ENCODE data around the gene MTCL1. TPM values are rescaled to one million over a fixed set of nuclear protein-coding genes. Genes with fewer than 3 reads are reported as not detected.

Gene MTCL1
- total RNA-seq, 2 donors from 2014 or later: 15.3 to 27.7 TPM

- no peak for DNase-seq
- WGBS, 2 donors: 56 to 60% methylated on average over 3 of the region's 3 CpGs
- Histone ChIP-seq H3K4me3 (no peak overlapping the region), H3K36me3 (replicated peaks in 1 of 2; ENCODE audit: insufficient read depth in 1 of 2, low read depth in 2 of 2) (no peaks in the 10 kb centered on the region), H3K27me3 (no peaks in the 10 kb centered on the region), H3K27ac (no peak overlapping the region), H3K4me1 (peaks cover 3% of the 10 kb centered on the region), H3K9me3 (no peaks in the 10 kb centered on the region)
- intact Hi-C loops (cut with DNase I): loop anchor here (10.0 kb wide), 1 partner anchor 63 kb away; no protein-coding TSS in a partner anchor
- ATAC-seq: no peak
- TF ChIP-seq POLR2A (IDR thresholded peaks at IDR 0.05): no peak
- TF ChIP-seq CTCF (IDR thresholded peaks at IDR 0.05): no peak
Observed at GRCh38 chr18:8777846-8778245, 72.5 kb downstream of the MTCL1 start.

DNA sequence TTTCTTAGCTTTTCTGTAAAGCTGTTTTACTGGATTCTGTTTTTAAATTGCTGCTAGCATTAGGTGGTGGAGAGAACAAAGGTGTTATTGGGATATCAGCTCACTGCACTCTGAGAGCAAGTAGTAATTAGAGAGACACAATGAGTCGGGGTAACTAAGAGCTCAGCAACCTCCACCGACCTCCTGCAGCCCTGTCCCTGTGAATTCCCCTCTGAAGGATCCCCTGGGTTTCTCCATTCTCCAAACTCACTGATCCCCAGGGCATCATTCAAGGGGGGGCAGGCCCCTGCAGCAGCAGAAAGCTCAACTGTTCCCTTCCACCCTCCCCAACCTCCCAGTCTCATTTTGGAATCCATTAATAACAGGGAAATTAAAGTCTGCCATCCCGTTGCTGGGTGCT lies 73.0 kb downstream of the MTCL1 start:
- ATAC-seq (no peak), DNase-seq (no peak)
- intact Hi-C loops (cut with DNase I): loop anchor here (10.0 kb wide), 1 partner anchor 64 kb away; no protein-coding TSS in a partner anchor
- H3K27ac ChIP-seq: no peak overlapping the region
- TF ChIP-seq CTCF (IDR thresholded peaks at IDR 0.05): no peak
- TF ChIP-seq POLR2A (IDR thresholded peaks at IDR 0.05): no peak
- no peaks in the 10 kb centered on the region for H3K36me3 ChIP-seq (replicated peaks in 1 of 2; ENCODE audit: insufficient read depth in 1 of 2, low read depth in 2 of 2)
- no peaks in the 10 kb centered on the region for H3K9me3 ChIP-seq
- peaks cover 3% of the 10 kb centered on the region for H3K4me1 ChIP-seq
- no peak overlapping the region for H3K4me3 ChIP-seq
- no peaks in the 10 kb centered on the region for H3K27me3 ChIP-seq
- 68 to 78% methylated on average over 3 of the region's 3 CpGs for WGBS, 2 donors

DNA sequence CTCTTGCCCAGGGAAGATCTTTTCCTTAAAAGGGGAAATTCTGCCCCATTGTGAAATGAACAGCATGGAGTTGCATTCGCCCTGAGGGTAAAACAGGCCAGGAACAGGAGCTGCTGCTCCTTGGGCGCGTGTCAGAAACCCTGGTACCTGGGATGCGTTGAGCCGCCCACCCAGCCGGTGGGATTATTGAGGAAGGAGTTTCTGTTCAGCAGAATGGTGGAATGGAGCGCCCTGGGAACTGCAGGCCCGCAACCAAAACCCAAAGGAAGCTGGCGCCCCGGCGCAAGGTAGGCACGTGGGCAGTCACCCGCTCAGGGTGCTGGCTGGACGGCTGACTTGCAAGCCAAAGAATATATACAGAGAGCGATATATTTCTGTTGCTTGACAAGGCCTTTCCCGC lies 73.5 kb downstream of the MTCL1 start:
- Histone ChIP-seq H3K36me3 (replicated peaks in 1 of 2; ENCODE audit: insufficient read depth in 1 of 2, low read depth in 2 of 2) (no peaks in the 10 kb centered on the region), H3K27me3 (no peaks in the 10 kb centered on the region), H3K27ac (no peak overlapping the region), H3K4me3 (no peak overlapping the region), H3K4me1 (peaks cover 3% of the 10 kb centered on the region), H3K9me3 (no peaks in the 10 kb centered on the region)
- 93 to 94% methylated on average over 11 to 14 of the region's 16 CpGs for WGBS, 2 donors
- no peak for ATAC-seq
- intact Hi-C loops (cut with DNase I): loop anchor here (10.0 kb wide), 1 partner anchor 64 kb away; no protein-coding TSS in a partner anchor
- TF ChIP-seq POLR2A (IDR thresholded peaks at IDR 0.05) (no peak), CTCF (IDR thresholded peaks at IDR 0.05) (no peak)
- no peak for DNase-seq

- TF ChIP-seq POLR2A (IDR thresholded peaks at IDR 0.05) (no peak), CTCF (IDR thresholded peaks at IDR 0.05) (no peak)
- DNase-seq: no peak
- no peak overlapping the region for H3K27ac ChIP-seq
- no peaks in the 10 kb centered on the region for H3K9me3 ChIP-seq
- H3K27me3 ChIP-seq: no peaks in the 10 kb centered on the region
- intact Hi-C loops (cut with DNase I): loop anchor here (10.0 kb wide), 1 partner anchor 64 kb away; no protein-coding TSS in a partner anchor
- H3K4me3 ChIP-seq: no peak overlapping the region
- WGBS, 2 donors: 76 to 80% methylated on average over 13 to 14 of the region's 14 CpGs
- peaks cover 3% of the 10 kb centered on the region for H3K4me1 ChIP-seq
- no peaks in the 10 kb centered on the region for H3K36me3 ChIP-seq (replicated peaks in 1 of 2; ENCODE audit: insufficient read depth in 1 of 2, low read depth in 2 of 2)
- ATAC-seq: no peak
Observed at GRCh38 chr18:8779251-8779650, 73.9 kb downstream of the MTCL1 start.

GRCh38 chr18:8780227-8780626 lies 74.9 kb downstream of the MTCL1 start:
- DNase-seq: peak; percentile 23 to 76 (median 46)
- Histone ChIP-seq H3K4me1 (peaks cover 3% of the 10 kb centered on the region), H3K27ac (no peak overlapping the region), H3K27me3 (no peaks in the 10 kb centered on the region), H3K9me3 (no peaks in the 10 kb centered on the region), H3K36me3 (replicated peaks in 1 of 2; ENCODE audit: insufficient read depth in 1 of 2, low read depth in 2 of 2) (no peaks in the 10 kb centered on the region), H3K4me3 (no peak overlapping the region)
- WGBS, 2 donors: 34 to 37% methylated on average over 6 of the region's 6 CpGs
- intact Hi-C loops (cut with DNase I): no loop called here
- TF ChIP-seq CTCF (IDR thresholded peaks at IDR 0.05): no peak
- TF ChIP-seq POLR2A (IDR thresholded peaks at IDR 0.05): no peak
- ATAC-seq: peak; percentile 33
